MG63 (cell line): ENCODE results near the gene EYA2. TPM values are rescaled to one million over a fixed set of nuclear protein-coding genes. Genes with fewer than 3 reads are reported as not detected.

Source experiments
- DNase-seq: peaks from one replicate; pipeline ENCODE4 v3.0.0-alpha.2; 2020
- H3K27me3 ChIP-seq: fragments of 250-450 bp; sonication (Bioruptor Pico); 2 replicates; pipeline ENCODE4 v1.5.1; 2020; ENCODE audit warnings: mild to moderate bottlenecking, moderate library complexity
- H3K36me3 ChIP-seq: fragments of 250-450 bp; sonication (Bioruptor Pico); 2 replicates; pipeline ENCODE4 v1.5.1; 2020; ENCODE audit warnings: mild to moderate bottlenecking, moderate library complexity
- H3K4me3 ChIP-seq: fragments of 250-450 bp; sonication (Bioruptor Pico); 2 replicates; pipeline ENCODE4 v1.5.1; 2020; ENCODE audit warnings: mild to moderate bottlenecking, moderate library complexity
- H3K9me3 ChIP-seq: fragments of 250-450 bp; sonication (Bioruptor Pico); 2 replicates; pipeline ENCODE4 v1.5.1; 2020; ENCODE audit warnings: mild to moderate bottlenecking, moderate library complexity
- total RNA-seq: library from RNA; depleted of rRNA; stranded (reverse); fragments of >200 nt; shearing (Covaris generic); gene quantifications from 2 replicates; pipeline ENCODE4 v1.2.3, GENCODE V29; 2014; ENCODE audit warnings: low replicate concordance

The EYA2 gene
- total RNA-seq, 1 experiment from 2014 or later: 37.0 TPM

DNA sequence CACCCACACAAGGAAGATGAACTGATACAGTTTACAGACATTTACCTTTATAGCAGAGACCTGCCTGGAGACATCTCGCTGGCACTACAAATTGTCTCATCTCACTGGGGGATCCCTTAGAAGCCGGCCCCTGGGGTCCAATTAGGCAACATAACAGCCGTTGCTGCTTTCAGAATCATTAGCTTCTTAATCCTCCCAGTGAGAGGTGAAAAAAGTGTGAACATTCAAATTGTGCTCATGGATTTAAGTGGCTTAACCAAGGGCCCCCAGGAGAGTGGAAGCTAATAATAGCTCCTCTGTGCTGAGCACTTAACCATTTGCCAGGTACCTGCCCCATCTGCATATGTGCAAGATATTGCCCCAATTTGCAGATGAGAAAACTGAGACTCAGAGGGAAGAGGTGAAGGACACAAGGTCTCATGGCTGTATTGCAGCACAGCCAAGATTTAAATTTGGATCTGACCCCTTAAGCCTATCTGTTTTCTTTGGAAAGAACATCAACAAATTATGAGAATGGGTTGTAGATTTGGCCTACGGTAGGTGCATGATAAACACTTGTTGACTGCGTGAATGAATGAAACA, 101.0 kb downstream of the EYA2 start:
- Histone ChIP-seq H3K9me3 (no peaks in the 10 kb centered on the region), H3K27me3 (no peaks in the 10 kb centered on the region), H3K36me3 (peaks cover 13% of the 10 kb centered on the region), H3K4me3 (no peak overlapping the region)
- DNase-seq: no peak

DNA sequence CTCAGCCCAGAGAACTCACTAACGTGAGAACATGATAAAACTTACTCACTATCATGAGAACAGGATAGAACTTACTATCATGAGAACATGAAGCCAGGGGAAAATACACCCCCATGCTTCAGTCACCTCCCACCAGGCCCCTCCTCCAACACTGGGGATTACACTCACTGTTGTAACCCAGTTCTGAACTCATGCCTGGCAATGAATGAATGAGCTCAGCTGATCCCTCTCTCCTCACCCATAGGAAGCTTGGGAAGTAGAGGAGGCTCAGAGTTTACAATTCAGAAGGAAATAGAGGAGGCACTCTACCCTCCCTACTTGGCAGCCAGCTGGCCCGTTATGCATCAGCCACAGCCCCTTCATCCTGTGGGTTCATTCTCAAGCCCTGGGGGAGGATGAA, 102.5 kb downstream of the EYA2 start:
- H3K4me3 ChIP-seq: no peak overlapping the region
- peak; percentile 9 for DNase-seq
- no peaks in the 10 kb centered on the region for H3K9me3 ChIP-seq
- no peaks in the 10 kb centered on the region for H3K27me3 ChIP-seq
- H3K36me3 ChIP-seq: peaks cover 3% of the 10 kb centered on the region

DNA sequence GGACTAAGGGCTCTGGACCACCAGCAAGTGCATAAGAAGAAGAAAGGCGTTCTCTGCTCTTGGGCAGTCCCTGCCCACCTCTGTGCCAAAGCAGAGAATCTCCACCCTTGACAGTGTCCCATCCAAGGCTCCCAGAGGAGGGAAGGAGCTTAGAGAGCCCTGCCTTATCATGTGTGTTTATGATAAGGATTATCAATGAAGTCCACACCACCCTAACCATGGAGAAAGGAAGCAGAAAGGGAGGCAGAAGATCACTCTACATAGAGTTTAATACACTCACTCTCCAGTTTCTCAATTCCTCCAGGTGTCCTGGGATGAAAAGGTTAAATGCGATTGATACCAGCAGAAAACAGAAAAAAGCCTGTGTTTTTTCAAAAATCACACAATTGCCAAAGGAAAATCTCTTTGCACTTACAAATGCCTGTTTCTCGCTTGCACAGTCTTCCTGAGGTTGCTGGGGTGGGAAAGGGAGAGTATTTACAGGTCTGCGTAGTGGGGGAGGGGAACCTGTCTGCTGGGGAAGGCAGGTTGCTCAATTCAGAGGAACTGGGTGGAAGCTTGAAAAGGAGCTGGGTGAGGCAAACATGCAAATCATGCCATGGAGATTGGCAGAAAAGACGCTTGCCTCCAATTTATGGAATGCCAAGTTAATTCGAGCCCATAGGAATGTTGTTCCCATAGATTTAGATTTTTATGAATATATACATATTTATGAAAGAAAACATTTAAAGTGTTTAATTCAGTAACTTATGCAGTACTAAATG, 104.0 kb downstream of the EYA2 start:
- H3K36me3 ChIP-seq: peaks cover 9% of the 10 kb centered on the region
- H3K4me3 ChIP-seq: no peak overlapping the region
- DNase-seq: no peak
- no peaks in the 10 kb centered on the region; the same call in 1 of the 2 replicates for H3K9me3 ChIP-seq
- H3K27me3 ChIP-seq: no peaks in the 10 kb centered on the region

DNA sequence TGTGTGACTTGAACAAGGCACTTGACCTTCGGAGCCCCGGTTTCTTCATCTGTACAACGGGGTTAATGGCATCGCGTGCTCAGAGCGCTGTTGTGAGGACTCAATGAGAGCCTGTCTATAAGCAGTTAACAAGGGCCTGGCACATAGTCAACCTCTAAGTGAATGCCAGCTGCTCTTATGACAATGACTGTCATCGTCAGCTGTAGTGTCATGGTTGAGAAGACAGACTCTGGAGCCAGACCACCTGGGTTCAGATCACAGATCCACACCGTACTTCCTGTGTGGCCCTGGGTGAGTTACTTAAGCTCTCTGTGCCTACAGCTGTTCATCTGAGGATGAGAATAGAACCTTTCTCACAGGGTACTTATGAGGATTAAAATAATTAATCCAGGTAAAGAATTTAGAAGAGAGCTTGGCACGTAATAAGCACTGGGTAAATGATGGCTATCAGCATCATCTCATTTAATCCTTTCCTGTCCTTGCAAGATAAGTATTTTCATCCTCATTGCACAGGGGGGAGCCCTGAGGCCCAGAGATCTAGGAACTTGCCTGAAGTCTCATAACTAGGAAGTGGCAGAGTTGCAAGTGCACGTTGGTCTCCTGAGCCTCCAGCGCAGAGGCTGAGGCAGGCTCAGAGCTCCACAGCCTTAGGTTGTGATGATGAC, 105.3 kb downstream of the EYA2 start:
- no peak for DNase-seq
- Histone ChIP-seq H3K4me3 (no peak overlapping the region), H3K9me3 (peaks cover 3% of the 10 kb centered on the region), H3K27me3 (no peaks in the 10 kb centered on the region), H3K36me3 (peaks cover 22% of the 10 kb centered on the region)

DNA sequence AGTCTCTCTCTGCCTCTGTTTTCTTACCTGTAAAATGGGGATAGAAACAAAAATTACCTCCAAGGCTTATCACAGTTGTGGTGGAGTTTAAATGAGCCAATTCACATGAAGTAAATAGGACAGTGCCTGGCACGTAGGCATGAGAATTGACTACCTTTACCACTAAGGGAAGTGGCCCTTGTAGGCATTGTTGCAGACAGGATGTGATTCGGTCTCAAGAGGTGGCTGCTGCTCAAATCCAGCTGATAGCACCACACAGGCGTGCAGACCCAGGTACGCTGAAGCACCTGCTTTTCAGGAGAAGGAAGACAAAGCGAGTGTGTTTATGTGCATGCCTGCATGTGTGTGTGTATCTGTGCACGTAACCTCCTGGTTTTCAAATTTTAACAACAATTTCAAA, 108.6 kb downstream of the EYA2 start:
- H3K27me3 ChIP-seq: no peaks in the 10 kb centered on the region
- H3K9me3 ChIP-seq: peaks cover 3% of the 10 kb centered on the region
- peaks cover 42% of the 10 kb centered on the region for H3K36me3 ChIP-seq
- DNase-seq: no peak
- no peak overlapping the region for H3K4me3 ChIP-seq

DNA sequence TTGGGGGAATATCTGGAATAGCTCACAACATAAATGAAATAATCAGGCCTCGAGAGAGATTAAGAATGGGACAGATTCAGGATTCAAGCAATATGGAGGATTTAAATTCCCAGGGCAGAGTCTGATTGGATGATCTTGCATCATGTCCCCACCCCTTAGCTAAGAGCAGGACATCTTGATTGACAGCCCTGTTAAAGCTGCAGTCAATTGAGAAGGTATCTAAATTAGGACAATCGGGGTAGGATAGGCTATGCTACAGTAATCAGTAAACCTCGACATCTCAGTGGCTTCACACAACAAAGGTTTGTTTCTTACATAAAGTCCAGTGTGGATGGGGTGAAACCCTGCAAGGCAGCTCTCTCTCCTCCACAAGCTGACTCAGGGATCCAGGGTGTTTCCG, 109.5 kb downstream of the EYA2 start:
- DNase-seq: no peak
- Histone ChIP-seq H3K36me3 (peaks cover 48% of the 10 kb centered on the region), H3K4me3 (no peak overlapping the region), H3K27me3 (no peaks in the 10 kb centered on the region), H3K9me3 (peaks cover 3% of the 10 kb centered on the region)

DNA sequence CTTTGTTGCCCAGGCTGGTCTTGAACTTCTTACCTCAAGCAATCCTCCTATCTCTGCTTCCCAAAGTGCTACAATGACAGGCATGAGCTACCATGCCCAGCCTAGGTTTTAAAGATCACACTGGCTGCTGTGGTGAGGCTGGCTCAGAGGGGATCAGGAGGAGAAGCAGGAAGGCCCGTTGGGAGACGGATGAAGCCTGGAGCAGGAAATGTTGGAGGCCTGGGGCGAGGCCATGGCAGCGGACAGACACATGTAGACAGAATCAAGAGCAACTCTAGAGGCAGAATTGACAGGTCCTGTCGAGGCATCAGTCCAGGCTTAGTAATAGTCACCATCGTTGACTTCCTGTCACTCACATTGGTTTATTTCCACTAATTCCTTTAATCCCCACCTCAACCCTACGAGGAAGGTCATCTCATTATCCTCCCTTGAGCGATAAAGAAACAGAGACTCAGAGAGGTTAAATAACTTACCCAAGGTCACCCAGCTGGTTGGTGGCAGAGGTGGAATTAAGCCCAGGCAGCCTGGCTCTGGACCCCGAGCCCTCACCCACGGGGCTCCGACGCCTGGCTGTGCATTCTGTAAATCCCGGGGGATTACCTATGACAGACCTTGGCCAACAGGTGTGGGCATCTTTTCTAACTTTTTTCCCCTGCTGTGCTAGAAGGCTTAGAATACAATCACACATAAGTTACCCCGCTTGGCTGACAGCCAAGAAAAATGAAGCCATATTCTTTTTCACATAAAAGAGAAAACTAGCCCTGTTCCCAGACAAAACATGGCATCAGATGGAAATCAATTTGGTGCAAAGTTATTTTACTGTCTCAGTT, 113.4 kb downstream of the EYA2 start:
- Histone ChIP-seq H3K4me3 (no peak overlapping the region), H3K9me3 (peaks cover 3% of the 10 kb centered on the region), H3K27me3 (no peaks in the 10 kb centered on the region), H3K36me3 (peaks cover 52% of the 10 kb centered on the region)
- DNase-seq: no peak

DNA sequence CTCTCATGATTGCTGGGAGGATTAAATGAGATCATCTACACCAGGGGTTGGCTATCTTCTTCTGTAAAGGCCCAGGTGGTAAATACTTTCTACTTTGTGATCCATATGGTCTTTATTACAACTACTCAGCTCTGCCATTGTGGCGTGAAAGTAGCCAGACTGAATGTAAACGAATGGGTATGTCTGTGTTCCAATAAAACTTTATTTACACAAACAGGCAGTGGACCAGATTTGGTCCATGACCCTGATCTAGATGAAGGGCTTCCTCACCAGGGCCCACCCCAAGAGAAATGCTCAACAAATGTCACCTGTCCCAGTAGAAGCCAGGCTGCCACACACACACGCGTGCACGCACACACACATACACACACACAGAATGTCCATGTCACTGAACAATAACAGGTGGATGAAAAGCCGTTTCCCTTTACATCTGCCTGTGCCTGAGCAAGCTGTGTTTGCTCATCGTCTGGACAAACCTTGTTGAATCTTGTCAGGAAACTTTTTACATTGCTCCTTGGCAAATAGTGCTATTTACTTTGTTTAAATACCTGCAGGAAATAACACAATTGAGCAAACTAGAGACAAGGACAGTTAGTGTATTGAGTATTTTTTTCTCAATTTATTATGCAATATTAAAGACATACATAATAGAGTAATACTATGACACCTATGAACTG, 114.3 kb downstream of the EYA2 start:
- H3K27me3 ChIP-seq: no peaks in the 10 kb centered on the region
- no peak overlapping the region for H3K4me3 ChIP-seq
- no peak for DNase-seq
- H3K36me3 ChIP-seq: peaks cover 44% of the 10 kb centered on the region
- H3K9me3 ChIP-seq: peaks cover 2% of the 10 kb centered on the region; the same call in 1 of the 2 replicates

DNA sequence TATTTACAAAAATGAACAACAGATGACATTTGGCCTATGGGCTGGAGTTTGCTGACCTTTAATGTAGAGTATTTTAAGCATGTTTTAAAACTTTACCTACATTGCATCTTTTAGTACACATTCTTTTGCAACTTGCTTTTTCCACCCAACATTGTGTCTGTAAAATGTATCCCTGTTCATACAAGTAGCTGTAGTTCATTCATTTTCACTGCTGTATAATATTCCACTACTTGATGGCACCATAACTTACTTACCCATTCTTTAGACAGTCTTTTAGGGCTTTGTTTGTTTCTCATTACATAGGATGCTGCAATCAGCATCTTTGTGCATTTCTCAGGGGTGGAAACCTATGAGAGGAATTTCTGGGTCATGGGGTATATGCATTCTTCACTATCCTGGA, 115.1 kb downstream of the EYA2 start:
- Histone ChIP-seq H3K9me3 (no peaks in the 10 kb centered on the region), H3K36me3 (peaks cover 36% of the 10 kb centered on the region), H3K4me3 (no peak overlapping the region), H3K27me3 (no peaks in the 10 kb centered on the region)
- no peak for DNase-seq

DNA sequence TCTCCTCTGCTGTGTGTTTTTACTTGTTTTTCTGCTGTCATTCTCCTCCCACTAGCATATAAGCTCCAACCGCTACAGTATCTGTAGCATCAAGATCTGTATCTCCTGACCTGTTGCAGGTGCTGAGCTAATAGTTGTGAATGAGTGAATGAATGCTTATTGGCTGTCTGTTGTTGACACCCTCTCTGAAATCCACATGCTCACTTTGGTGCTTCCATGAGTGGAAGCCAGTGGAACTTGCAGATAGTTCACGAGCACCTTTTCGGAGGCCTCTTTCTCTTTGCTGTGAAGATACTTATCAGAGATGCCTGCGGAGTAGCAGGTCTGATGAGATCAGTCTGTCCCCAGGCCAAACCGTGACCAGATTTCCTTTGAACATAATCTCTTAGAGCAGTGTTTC, 117.3 kb downstream of the EYA2 start:
- no peaks in the 10 kb centered on the region for H3K9me3 ChIP-seq
- H3K27me3 ChIP-seq: no peaks in the 10 kb centered on the region
- no peak overlapping the region for H3K4me3 ChIP-seq
- peaks cover 25% of the 10 kb centered on the region for H3K36me3 ChIP-seq
- DNase-seq: no peak

DNA sequence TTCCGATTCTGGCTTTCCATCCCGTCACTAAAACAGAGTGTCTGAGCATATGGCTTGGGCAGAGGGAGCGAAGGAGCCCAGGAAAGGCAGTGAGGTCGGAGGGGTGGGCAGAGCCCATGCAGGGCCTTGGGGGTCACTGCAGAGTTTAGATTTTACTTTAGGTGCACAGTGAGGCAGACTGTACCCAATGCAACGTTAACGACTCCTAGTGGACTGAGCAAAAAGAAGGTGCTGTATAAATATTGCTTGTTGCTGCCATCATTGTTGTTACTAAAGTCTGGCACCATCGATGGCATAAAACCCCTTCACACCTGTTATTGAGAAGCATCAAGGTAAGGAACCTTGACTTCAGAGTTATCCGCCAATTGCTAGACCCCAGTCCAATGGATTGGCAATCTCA, 119.0 kb downstream of the EYA2 start:
- Histone ChIP-seq H3K36me3 (peaks cover 20% of the 10 kb centered on the region), H3K9me3 (no peaks in the 10 kb centered on the region), H3K4me3 (no peak overlapping the region), H3K27me3 (no peaks in the 10 kb centered on the region)
- no peak for DNase-seq

DNA sequence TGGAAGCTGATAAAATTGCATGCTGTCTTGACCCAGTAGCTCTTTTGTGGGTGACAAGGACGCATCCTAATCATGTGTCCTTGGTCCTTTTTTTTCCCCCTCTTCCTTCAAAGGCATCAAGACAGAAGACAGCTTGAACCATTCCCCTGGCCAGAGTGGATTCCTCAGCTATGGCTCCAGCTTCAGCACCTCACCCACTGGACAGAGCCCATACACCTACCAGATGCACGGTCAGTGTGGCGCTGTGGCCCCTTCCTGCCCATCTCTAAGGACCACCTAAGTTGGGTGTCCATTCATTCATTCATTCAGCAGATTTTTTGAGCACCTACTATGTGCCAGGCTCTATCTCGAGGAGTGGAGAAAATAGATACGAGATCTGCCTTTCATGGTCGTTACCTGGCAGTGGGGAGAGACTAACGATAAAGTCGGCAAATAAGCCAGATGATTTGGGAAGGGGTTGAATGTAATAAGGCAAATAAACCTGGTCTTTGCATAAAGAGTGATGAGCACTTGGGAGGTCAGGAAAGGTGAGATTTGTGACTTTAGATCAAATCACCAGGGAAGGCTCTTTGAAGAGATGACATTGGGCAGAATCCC, 121.5 kb downstream of the EYA2 start:
- peaks cover 17% of the 10 kb centered on the region; the same call in 1 of the 2 replicates for H3K36me3 ChIP-seq
- H3K4me3 ChIP-seq: no peak overlapping the region
- H3K9me3 ChIP-seq: no peaks in the 10 kb centered on the region
- H3K27me3 ChIP-seq: no peaks in the 10 kb centered on the region
- DNase-seq: no peak

DNA sequence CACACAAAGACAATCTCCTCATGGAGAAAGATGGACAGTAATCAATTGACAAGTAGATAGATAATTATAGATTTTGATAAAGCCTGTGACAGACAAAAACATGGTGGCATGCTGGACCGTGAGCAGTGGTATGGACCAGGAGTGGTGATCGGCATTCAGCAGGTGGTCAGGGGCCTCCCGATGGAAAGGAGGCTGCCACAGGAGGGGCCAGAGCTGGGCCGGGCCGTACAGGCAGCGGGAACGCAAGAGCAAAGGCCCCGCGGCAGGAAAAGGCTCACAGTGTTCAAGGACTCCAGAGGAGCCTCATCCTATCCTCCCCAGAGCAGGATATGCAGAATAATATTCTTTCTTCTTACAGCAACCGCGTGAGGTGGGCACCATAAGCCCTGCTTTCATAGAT, 123.7 kb downstream of the EYA2 start:
- no peaks in the 10 kb centered on the region for H3K27me3 ChIP-seq
- H3K9me3 ChIP-seq: no peaks in the 10 kb centered on the region
- no peak overlapping the region for H3K4me3 ChIP-seq
- DNase-seq: no peak
- peaks cover 11% of the 10 kb centered on the region; the same call in 1 of the 2 replicates for H3K36me3 ChIP-seq

DNA sequence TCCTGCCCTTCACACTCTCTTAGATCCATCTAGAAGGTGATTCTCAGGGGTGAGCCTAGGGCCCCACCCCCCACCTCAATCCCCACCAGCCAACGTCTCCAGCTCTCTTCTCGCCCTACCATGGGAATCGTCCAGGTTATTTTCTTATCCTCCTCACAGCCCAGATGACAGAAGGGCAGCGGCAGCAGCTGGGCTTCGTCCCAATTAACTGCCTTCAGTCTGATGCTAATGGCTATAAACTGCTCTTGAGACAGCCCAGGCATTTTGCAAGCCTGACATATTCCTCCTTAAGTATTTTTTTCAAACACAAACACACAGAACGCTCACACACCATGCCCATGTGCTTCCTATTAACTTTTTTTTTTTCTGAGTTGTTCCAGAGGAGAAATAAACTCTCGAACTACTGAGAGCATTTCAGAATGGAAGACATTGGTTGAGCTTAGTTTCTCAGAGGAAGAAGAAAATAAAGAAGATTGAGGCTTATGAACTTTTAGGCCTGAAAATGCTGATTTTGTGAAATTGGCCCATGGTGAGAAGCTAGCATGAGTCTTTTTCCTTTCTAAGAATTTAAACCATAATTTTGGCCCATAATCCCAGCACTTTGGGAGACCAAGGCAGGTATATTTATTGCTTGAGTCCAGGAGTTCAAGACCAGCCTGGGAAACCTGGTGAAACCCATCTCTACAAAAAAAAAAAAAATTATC, 124.6 kb downstream of the EYA2 start:
- H3K36me3 ChIP-seq: peaks cover 11% of the 10 kb centered on the region; the same call in 1 of the 2 replicates
- DNase-seq: no peak
- H3K9me3 ChIP-seq: no peaks in the 10 kb centered on the region
- H3K4me3 ChIP-seq: no peak overlapping the region
- no peaks in the 10 kb centered on the region for H3K27me3 ChIP-seq

DNA sequence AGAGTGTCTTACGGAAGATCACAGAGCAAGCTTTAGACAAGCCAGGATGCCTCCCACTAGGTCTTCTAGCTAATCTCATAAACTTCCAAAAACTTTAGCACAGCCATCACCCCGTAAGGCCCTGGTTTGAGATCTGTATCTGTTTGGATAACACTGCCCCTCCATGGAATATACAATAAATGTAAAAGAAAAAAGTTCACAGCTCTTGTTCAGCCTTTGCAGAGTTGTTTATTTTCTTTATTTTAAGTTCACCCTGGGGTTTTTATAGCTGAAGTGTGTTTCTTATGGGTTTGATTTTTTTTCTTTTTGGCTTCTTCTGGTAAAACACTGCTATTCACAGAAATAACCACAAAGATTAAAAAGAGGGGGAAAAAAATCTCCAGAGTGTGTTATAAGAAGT, 125.6 kb downstream of the EYA2 start:
- no peak overlapping the region for H3K4me3 ChIP-seq
- H3K36me3 ChIP-seq: peaks cover 11% of the 10 kb centered on the region; the same call in 1 of the 2 replicates
- H3K27me3 ChIP-seq: no peaks in the 10 kb centered on the region
- no peaks in the 10 kb centered on the region for H3K9me3 ChIP-seq
- DNase-seq: no peak
